Spleen (tissue), 7 donors: ENCODE data around the gene VRK1.

ENCODE experiments used
- POLR2A ChIP-seq, 3 donors: fragments of 450-650 bp; IDR thresholded peaks; one replicate each; pipeline ENCODE4 v1.5.1; 2017; ENCODE audit warnings: antibody characterized with exemption in 3 of 3, mild to moderate bottlenecking in 1 of 3
- POLR2AphosphoS5 ChIP-seq, 3 donors: sonication (generic); formaldehyde crosslinking; IDR thresholded peaks; one replicate each; pipeline ENCODE4 v1.5.1; 2017; ENCODE audit warnings: antibody characterized with exemption in 3 of 3
- TF ChIP-seq, protein P1 (sequence below), 11 experiments: fragments of 200-600 bp in 7 of 11; fragments of 450-650 bp in 4 of 11; sonication (generic) in 4 of 11; IDR thresholded peaks in 8 of 11; conservative IDR thresholded peaks in 3 of 11; 1 replicate in 7 of 11; 2 replicates in 4 of 11; pipeline versions ENCODE4 v1.4.0 to v1.8.0; 2016 to 2021; ENCODE audit warnings: antibody characterized with exemption in 11 of 11, inconsistent platforms in 4 of 11, mild to moderate bottlenecking in 1 of 11
- donor health status: DM: no; HTN: no; CAD: no; lungs with moderate emphysema.
- donor health status: DM: no; HTN: no; CAD: no.
- donor health status: DM: no; HTN: no; CAD: no.

DNA sequence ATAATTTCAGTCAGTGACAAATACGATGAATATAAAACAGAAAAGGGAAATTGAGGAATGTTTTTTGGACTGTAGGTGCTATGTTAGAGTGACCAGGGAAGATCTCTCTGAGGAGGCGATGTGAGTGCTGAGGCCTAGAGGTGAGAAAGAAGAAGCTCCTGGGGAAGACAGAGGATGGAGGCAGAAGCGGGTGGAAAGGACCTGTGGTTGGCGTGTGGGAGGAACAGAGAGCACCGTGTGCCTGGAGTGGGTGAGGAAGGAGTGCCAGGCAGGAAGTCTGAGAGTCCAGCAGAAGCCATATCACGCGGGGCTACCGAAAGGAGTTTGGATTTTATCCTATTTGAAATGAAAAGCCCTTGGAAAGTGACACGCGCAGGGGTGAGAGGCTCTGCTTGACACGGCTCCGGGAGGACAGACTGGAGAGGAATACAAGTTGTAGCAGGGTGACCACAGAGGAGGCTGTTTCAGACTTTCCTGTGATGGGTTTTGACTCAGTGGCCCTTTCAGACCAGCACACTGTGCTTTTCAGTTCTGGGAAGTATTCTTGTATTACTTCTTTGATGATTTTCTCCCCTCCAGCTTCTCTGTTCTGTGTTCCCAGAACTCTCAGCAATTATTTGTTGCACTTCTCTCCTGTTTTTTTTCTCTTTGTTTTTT, 96.9 kb downstream of the VRK1 start:
- TF ChIP-seq, protein P1, sequence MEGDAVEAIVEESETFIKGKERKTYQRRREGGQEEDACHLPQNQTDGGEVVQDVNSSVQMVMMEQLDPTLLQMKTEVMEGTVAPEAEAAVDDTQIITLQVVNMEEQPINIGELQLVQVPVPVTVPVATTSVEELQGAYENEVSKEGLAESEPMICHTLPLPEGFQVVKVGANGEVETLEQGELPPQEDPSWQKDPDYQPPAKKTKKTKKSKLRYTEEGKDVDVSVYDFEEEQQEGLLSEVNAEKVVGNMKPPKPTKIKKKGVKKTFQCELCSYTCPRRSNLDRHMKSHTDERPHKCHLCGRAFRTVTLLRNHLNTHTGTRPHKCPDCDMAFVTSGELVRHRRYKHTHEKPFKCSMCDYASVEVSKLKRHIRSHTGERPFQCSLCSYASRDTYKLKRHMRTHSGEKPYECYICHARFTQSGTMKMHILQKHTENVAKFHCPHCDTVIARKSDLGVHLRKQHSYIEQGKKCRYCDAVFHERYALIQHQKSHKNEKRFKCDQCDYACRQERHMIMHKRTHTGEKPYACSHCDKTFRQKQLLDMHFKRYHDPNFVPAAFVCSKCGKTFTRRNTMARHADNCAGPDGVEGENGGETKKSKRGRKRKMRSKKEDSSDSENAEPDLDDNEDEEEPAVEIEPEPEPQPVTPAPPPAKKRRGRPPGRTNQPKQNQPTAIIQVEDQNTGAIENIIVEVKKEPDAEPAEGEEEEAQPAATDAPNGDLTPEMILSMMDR (IDR thresholded peaks at IDR 0.05 in 8 of 11, conservative IDR thresholded peaks at IDR 0.05 in 3 of 11) = no peak
- no peak for TF ChIP-seq POLR2A (IDR thresholded peaks at IDR 0.05)
- no peak for TF ChIP-seq POLR2AphosphoS5 (IDR thresholded peaks at IDR 0.05)
